Hindlimb muscle (tissue), 1 donor: ENCODE data around the gene SUSD1. TPM values are rescaled to one million over a fixed set of nuclear protein-coding genes. Genes with fewer than 3 reads are reported as not detected.

Source experiments
- DNase-seq: peaks from one replicate; pipeline ENCODE4 v3.0.0-alpha.2; 2013
- polyA plus RNA-seq: library from polyadenylated mRNA; unstranded; fragments of 120-200 nt; gene quantifications from one replicate; pipeline ENCODE4 v1.2.1, GENCODE V29; 2013; ENCODE audit not compliant: insufficient read length

The SUSD1 gene
- polyA plus RNA-seq, 1 donor = 8.5 TPM

GRCh38 chr9:112064871-112065270, 110.2 kb downstream of the SUSD1 start:
- no peak for DNase-seq

GRCh38 chr9:112063586-112063985, 111.5 kb downstream of the SUSD1 start:
- DNase-seq = no peak

GRCh38 chr9:112063151-112063550, 111.9 kb downstream of the SUSD1 start:
- no peak for DNase-seq

GRCh38 chr9:112061152-112061740, 113.9 kb downstream of the SUSD1 start:
- peak; percentile 83 for DNase-seq

- no peak for DNase-seq
These were observed 115.2 kb downstream of the SUSD1 start for GRCh38 chr9:112059966-112060320.

- no peak for DNase-seq
These were observed 115.7 kb downstream of the SUSD1 start for GRCh38 chr9:112059145-112059965.

GRCh38 chr9:112056996-112057395, 118.1 kb downstream of the SUSD1 start:
- DNase-seq = no peak

- no peak for DNase-seq
These were observed 120.2 kb downstream of the SUSD1 start for GRCh38 chr9:112054916-112055315.

GRCh38 chr9:112051812-112052211, 123.3 kb downstream of the SUSD1 start:
- DNase-seq = no peak

- peak; percentile 92 for DNase-seq
These were observed 124.3 kb downstream of the SUSD1 start for GRCh38 chr9:112050544-112051475.

- peak; percentile 62 for DNase-seq
These were observed 125.1 kb downstream of the SUSD1 start for GRCh38 chr9:112049811-112050516.

- no peak for DNase-seq
These were observed 126.0 kb downstream of the SUSD1 start for GRCh38 chr9:112048924-112049691.

GRCh38 chr9:112047538-112048066, 127.5 kb downstream of the SUSD1 start:
- no peak for DNase-seq

- no peak for DNase-seq
These were observed 128.9 kb downstream of the SUSD1 start for GRCh38 chr9:112046181-112046580.

- DNase-seq = no peak
These were observed 130.2 kb downstream of the SUSD1 start for GRCh38 chr9:112044881-112045280.

GRCh38 chr9:112044186-112044585, 130.9 kb downstream of the SUSD1 start:
- DNase-seq = no peak

- no peak for DNase-seq
These were observed 131.7 kb downstream of the SUSD1 start for GRCh38 chr9:112043423-112043822.

- DNase-seq = no peak
These were observed 132.3 kb downstream of the SUSD1 start for GRCh38 chr9:112042769-112043168.

- DNase-seq = no peak
These were observed 132.9 kb downstream of the SUSD1 start for GRCh38 chr9:112042244-112042638.

GRCh38 chr9:112041536-112042243, 133.4 kb downstream of the SUSD1 start:
- DNase-seq = no peak

- DNase-seq = no peak
These were observed 133.9 kb downstream of the SUSD1 start for GRCh38 chr9:112041199-112041535.
